Central memory CD8-positive, alpha-beta T cell (primary cell): ENCODE results near the gene POLR2L.

Experiments used
- ATAC-seq: fragments of 150-1000 bp; cut with Tn5 transposase; replicated peaks from 2 replicates; pipeline ENCODE4 v1.10.0; 2022; ENCODE audit warnings: mild to moderate bottlenecking, moderate FRiP score, moderate number of reproducible peaks; ENCODE audit not compliant: poor library complexity, severe bottlenecking; ENCODE audit errors: extremely low read depth
- DNase-seq, 2 donors: peaks; one replicate each; pipeline ENCODE4 v3.0.0; 2021; ENCODE audit warnings: low spot score in 2 of 2
- H3K27ac Mint-ChIP-seq: one replicate; pipeline ENCODE4 v1.8.0; 2022; ENCODE audit warnings: low read depth, mild to moderate bottlenecking, moderate library complexity, mixed read lengths
- H3K27me3 Mint-ChIP-seq: one replicate; pipeline ENCODE4 v1.8.0; 2022; ENCODE audit warnings: mixed read lengths
- H3K36me3 Mint-ChIP-seq: one replicate; pipeline ENCODE4 v1.8.0; 2022; ENCODE audit warnings: mild to moderate bottlenecking, moderate library complexity, mixed read lengths; ENCODE audit not compliant: insufficient read depth
- H3K4me1 Mint-ChIP-seq: one replicate; pipeline ENCODE4 v1.8.0; 2022; ENCODE audit warnings: mixed read lengths
- H3K4me3 Mint-ChIP-seq: one replicate; pipeline ENCODE4 v1.8.0; 2022; ENCODE audit warnings: mild to moderate bottlenecking, moderate library complexity, mixed read lengths
- H3K9me3 Mint-ChIP-seq: one replicate; pipeline ENCODE4 v1.8.0; 2022; ENCODE audit warnings: mixed read lengths

Gene POLR2L

DNA sequence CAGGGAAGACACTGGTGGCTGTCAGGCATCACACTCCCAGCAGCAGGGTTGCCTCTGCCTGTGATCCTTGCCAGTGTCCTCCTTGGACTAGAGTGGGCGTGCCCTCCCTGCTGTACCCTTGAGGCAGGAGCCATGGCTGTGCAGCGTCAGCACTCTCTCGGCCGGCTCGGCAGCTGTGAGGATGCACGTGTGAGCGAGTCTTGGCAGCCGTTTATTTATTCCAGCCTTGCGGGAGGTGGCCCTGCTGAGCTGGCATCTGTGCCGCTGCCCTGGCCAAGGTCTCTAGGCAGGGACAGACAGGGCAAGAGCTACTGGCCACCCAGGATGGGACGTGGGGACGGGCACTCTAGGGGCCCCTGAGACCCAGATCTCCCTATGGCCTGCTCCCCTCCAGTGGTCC, 34.2 kb upstream of the POLR2L start:
- Mint-ChIP-seq H3K4me1 (no peaks in the 10 kb centered on the region), H3K27ac (no peak overlapping the region), H3K36me3 (peaks cover 4% of the 10 kb centered on the region), H3K9me3 (no peaks in the 10 kb centered on the region), H3K4me3 (no peak overlapping the region), H3K27me3 (no peaks in the 10 kb centered on the region)
- no peak for DNase-seq
- ATAC-seq, result no peak

DNA sequence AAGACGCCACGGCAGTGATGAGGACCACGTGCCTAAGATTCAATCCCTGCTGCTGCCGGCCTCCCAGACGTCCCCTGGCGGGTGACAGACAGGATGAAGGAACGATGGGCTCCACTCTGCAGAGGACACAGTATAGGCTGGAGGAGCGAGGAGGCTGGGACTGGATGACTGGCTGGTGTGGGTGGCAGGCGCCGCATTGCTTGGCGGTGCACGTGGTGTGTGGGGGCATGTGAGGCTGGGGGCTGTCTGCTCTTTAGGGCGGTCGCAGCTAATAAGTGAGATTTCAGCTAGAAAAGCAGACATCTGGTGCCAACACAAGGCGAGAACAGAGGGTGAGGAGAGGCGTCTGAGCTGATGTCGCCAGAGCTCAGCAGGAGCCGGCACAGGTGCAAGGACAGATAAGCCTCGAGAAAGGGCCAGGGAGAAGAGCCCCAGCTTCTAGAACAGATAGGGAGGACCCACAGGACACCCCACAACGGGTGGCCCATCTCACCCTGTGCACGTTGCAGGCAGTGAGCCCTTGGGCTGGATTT, 33.5 kb upstream of the POLR2L start:
- no peak overlapping the region for H3K4me3 Mint-ChIP-seq
- no peaks in the 10 kb centered on the region for H3K4me1 Mint-ChIP-seq
- peak overlapping the region; percentile 60 for H3K27ac Mint-ChIP-seq
- no peaks in the 10 kb centered on the region for H3K27me3 Mint-ChIP-seq
- peaks cover 4% of the 10 kb centered on the region for H3K36me3 Mint-ChIP-seq
- no peak for ATAC-seq
- DNase-seq, result no peak
- H3K9me3 Mint-ChIP-seq, result no peaks in the 10 kb centered on the region

DNA sequence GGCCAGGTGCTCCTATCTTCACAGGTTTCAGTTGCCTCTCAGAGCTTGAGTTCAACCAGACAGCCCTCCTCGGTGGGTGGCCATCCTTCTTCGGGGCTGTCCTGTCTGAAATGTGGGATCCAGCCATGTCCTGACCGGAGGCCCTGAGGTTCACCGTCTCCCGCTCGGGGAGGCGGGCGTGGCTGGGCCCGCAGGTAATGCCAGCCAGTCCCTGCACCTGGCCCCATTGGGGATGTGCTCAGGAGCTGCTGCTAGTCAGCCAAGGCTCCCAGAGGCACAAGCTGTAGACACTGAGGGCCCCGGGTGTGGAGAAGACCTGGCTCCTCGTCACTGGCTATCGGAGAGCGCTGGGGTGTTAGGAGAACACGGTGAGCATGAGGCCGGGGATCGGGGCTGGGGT, 32.9 kb upstream of the POLR2L start:
- no peak for ATAC-seq
- no peaks in the 10 kb centered on the region for H3K27me3 Mint-ChIP-seq
- H3K27ac Mint-ChIP-seq, result peak overlapping the region; percentile 60
- H3K36me3 Mint-ChIP-seq, result peaks cover 2% of the 10 kb centered on the region
- no peaks in the 10 kb centered on the region for H3K4me1 Mint-ChIP-seq
- no peak for DNase-seq
- H3K4me3 Mint-ChIP-seq, result no peak overlapping the region
- no peaks in the 10 kb centered on the region for H3K9me3 Mint-ChIP-seq

DNA sequence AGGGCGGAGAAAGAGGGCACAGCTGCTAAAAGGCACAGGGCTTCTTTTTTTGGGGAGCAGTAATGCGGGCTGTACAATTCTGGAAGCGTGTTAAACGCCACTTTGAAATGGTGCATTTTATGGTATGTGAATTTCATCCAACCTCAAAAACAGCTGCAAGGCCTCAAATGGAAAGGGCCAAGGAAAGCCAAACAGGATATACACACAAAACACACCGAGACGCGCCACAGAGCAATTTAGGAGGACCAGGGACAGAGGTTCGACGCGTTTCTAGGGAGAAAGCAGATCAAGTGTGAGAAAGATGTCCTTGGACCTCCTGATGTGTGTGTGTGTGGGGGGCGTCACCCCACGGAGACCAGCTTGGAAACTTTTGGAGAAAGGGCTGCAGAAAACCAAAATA, 31.4 kb upstream of the POLR2L start:
- DNase-seq (no peak), ATAC-seq (no peak)
- Mint-ChIP-seq H3K4me1 (no peaks in the 10 kb centered on the region), H3K36me3 (peaks cover 2% of the 10 kb centered on the region), H3K9me3 (no peaks in the 10 kb centered on the region), H3K27me3 (no peaks in the 10 kb centered on the region), H3K4me3 (no peak overlapping the region), H3K27ac (no peak overlapping the region)

DNA sequence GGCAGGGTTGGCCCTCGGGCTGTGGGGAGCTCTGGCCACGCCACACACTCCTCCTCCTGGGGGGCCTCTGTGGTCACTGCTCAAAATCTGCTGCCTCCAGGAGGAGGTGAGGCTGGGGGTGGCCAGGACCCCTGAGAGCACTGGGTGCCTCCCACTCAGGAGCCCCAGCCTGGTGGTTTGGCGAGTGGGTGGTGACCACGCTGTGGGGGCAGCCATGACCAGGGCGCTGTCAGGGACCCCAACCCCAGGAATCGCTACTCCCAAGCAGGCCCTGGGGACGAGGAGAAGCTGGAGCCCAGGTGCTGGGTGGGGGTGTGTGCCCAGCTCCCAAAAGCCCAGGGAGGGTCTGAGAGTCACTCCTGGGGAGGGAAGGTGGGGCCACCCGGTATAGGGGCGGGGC, 30.5 kb upstream of the POLR2L start:
- no peaks in the 10 kb centered on the region for H3K9me3 Mint-ChIP-seq
- H3K27me3 Mint-ChIP-seq, result no peaks in the 10 kb centered on the region
- H3K4me1 Mint-ChIP-seq, result no peaks in the 10 kb centered on the region
- H3K4me3 Mint-ChIP-seq, result no peak overlapping the region
- no peak overlapping the region for H3K27ac Mint-ChIP-seq
- no peak for DNase-seq
- no peaks in the 10 kb centered on the region for H3K36me3 Mint-ChIP-seq
- ATAC-seq, result no peak

DNA sequence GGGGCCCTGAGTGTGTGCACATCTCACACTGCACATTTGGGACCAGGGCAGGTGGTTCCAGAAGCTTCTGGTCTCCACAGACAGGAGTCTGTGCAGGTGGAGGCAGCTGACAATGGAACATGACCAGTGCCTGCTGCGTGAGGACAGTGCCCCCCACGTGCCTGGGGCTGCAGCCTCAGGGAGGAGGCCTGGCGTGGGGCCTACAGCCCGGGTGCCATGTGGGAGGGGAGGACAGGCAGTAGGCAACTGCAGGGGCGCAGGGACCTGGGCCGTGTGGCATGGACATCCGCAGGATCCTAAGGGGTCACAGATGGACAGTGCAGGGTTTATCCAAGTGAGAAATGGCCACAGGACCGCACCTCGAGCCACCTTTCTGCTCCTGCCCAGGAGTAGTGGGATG, 29.1 kb upstream of the POLR2L start:
- H3K27me3 Mint-ChIP-seq, result no peaks in the 10 kb centered on the region
- no peak overlapping the region for H3K27ac Mint-ChIP-seq
- peaks cover 2% of the 10 kb centered on the region for H3K36me3 Mint-ChIP-seq
- no peak overlapping the region for H3K4me3 Mint-ChIP-seq
- no peaks in the 10 kb centered on the region for H3K4me1 Mint-ChIP-seq
- ATAC-seq, result no peak
- no peaks in the 10 kb centered on the region for H3K9me3 Mint-ChIP-seq
- DNase-seq, result no peak

DNA sequence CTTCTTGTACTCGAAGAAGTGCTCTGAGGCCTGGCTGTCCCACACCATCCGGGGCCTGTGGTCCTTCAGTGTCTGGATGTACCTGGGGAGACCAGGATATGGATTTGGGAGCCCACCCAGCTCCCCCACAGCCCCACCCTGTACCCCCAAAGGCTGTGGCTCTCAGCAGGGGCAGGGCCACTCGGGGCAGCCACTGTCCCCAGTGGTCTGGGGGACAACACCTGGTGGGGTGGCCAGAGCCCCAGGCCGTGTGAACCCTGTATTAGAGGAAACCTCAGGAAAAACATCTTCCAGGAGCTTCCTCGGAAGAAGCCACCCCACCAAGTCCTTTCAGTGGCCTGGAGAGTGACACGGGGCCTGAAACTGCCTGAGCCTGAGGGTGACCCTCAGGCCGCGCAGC, 28.1 kb upstream of the POLR2L start:
- H3K27me3 Mint-ChIP-seq, result no peaks in the 10 kb centered on the region
- no peaks in the 10 kb centered on the region for H3K9me3 Mint-ChIP-seq
- DNase-seq (no peak), ATAC-seq (no peak)
- H3K36me3 Mint-ChIP-seq, result peaks cover 2% of the 10 kb centered on the region
- no peaks in the 10 kb centered on the region for H3K4me1 Mint-ChIP-seq
- H3K27ac Mint-ChIP-seq, result no peak overlapping the region
- no peak overlapping the region for H3K4me3 Mint-ChIP-seq

DNA sequence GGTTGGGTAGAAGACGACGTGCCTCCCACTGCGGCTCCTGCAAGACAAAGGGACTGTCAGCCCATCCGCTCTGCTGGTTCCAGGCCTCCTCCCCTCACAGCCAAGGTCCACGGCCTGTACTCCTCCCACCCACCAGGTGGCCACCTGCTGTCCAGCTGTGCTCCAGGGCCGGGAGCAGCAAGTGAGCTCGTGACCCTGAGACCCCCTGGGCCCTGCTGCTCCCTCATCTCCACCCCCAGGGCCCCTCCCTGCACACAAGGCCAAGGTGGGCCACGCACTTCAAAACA, 27.7 kb upstream of the POLR2L start:
- Mint-ChIP-seq H3K36me3 (peaks cover 2% of the 10 kb centered on the region), H3K4me1 (no peaks in the 10 kb centered on the region), H3K9me3 (no peaks in the 10 kb centered on the region), H3K4me3 (no peak overlapping the region), H3K27me3 (no peaks in the 10 kb centered on the region), H3K27ac (no peak overlapping the region)
- DNase-seq (no peak), ATAC-seq (no peak)

DNA sequence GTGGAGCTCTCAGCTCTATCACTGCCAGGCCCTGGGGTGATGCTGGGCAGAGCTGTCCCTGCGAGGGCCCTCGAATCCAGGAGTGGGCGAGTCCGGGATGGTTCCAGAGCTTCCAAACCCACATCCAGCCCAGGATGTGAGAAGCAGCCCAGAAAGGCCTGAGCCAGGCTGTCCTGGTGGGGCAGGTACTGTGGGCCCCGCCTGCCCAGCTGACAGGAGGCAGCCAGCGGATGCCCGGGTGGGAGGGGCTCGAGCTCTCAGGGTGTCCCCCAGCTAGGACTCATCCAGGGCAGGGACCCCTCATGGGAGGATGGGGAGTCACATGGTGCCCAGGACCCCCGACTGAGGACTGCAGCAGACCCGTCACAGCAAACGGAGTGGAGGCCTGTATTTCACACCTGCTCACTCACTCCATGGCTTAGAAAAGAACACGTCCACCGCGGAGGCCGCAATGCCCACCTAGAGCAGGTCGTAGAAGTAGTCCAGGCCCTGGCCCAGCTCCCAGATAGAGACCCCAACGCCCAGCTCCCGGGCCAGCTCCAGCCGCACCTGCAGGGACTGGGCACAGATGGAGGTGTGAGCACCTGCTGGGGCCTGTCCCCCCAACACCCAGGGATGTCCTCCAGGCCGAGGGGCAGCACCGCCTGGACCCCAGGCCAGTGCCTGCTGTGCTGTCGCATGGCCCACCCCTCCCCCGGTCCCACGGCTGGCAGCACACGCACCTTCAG, 27.2 kb upstream of the POLR2L start:
- Mint-ChIP-seq H3K27me3 (no peaks in the 10 kb centered on the region), H3K4me1 (no peaks in the 10 kb centered on the region), H3K36me3 (peaks cover 2% of the 10 kb centered on the region), H3K4me3 (no peak overlapping the region), H3K9me3 (no peaks in the 10 kb centered on the region), H3K27ac (no peak overlapping the region)
- DNase-seq, result no peak
- ATAC-seq, result no peak

DNA sequence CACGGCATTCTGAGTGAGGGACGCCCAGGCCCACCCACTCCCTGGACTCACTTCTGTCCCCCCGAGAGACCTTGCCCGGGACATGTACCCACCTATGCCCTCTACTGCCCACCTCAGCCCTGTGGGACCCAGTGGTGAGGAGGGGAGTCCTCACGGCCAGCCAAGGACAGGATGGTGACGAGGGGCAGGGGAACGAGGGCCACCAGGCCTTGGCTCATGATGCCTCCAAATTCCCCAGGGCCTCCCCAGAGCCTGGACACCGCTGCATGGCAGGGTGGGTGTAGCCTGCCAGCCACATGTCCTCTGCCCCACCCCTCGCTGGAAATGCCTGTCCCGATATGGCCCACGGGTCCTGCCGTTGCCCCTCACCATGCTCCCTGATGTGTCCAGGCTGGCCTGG, 26.5 kb upstream of the POLR2L start:
- Mint-ChIP-seq H3K9me3 (no peaks in the 10 kb centered on the region), H3K27ac (no peak overlapping the region)

DNA sequence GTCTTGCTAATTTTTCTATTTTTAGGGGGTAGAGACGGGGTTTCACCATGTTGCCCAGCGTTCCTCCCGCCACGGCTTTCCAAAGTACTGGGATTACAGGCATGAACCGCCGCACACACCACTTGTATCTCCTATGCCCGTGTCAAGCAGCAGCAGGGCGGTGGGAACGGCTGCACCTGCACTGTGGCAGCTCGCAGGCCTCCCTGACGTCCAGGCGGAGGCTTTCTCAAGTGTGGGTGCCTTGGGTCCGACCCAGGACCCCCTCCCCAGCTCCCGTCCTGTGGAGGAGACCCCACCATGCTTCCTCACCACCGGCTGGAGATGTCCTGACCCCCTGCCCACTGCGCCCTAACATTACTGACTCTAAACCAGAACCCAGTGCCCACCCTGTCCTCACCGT, 26.1 kb upstream of the POLR2L start:
- H3K27ac Mint-ChIP-seq, result no peak overlapping the region
- ATAC-seq (no peak), DNase-seq (no peak)
- H3K9me3 Mint-ChIP-seq, result no peaks in the 10 kb centered on the region
- H3K27me3 Mint-ChIP-seq, result no peaks in the 10 kb centered on the region
- no peaks in the 10 kb centered on the region for H3K4me1 Mint-ChIP-seq
- H3K36me3 Mint-ChIP-seq, result peaks cover 4% of the 10 kb centered on the region
- no peak overlapping the region for H3K4me3 Mint-ChIP-seq

More for the DNA sequence above, 26.5 kb upstream of the POLR2L start:
- Mint-ChIP-seq H3K4me1 (no peaks in the 10 kb centered on the region), H3K4me3 (no peak overlapping the region), H3K36me3 (peaks cover 4% of the 10 kb centered on the region), H3K27me3 (no peaks in the 10 kb centered on the region)
- no peak for DNase-seq
- no peak for ATAC-seq

DNA sequence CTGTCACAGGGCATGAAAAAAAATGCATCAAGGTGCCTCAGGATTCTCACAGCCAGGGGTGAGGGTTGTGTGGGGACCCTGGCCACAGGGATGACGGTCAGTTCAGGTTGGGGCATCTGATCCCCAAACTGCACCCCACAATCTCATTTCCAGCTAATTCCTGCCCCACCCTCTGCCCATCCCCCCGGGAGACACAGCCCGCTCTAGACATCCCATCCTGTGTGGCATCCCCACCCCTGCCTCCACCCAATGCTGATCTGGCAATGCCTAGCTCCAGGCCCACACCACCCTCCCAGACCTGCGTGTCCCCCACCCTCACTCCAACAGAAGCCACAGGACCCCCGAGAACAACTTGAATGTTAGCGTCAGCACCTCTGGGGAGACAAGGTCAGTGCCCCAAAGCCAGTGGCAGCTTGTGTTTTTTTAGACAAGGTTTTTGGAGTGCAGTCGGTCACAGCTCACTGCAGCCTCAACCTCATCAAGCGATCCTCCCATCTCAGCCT, 25.6 kb upstream of the POLR2L start:
- no peak overlapping the region for H3K27ac Mint-ChIP-seq
- no peaks in the 10 kb centered on the region for H3K27me3 Mint-ChIP-seq
- H3K9me3 Mint-ChIP-seq, result no peaks in the 10 kb centered on the region
- DNase-seq (no peak), ATAC-seq (no peak)
- H3K36me3 Mint-ChIP-seq, result peaks cover 4% of the 10 kb centered on the region
- no peaks in the 10 kb centered on the region for H3K4me1 Mint-ChIP-seq
- H3K4me3 Mint-ChIP-seq, result no peak overlapping the region

DNA sequence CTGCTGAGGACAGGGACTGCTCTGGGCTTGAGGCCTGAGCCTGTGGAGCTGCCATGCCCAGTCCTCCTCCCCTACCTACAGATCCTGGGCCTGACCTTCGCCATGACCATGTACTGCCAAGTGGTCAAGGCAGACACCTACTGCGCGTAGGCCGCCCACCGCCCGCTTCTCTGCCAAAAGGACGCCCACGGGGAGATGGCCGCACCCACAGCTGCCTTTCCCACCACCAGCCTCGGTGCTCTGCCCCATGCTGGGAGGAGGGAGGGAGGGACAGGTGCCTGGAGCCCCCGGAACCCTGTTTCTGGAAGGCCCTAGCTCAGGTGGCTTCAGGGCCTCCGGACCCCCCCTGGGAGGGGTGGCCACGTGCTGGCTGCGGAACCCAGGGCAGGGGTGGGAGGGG, 24.2 kb upstream of the POLR2L start:
- H3K36me3 Mint-ChIP-seq, result peaks cover 4% of the 10 kb centered on the region

More for the DNA sequence above, 24.2 kb upstream of the POLR2L start:
- DNase-seq (no peak), ATAC-seq (no peak)
- H3K9me3 Mint-ChIP-seq, result no peaks in the 10 kb centered on the region
- H3K4me1 Mint-ChIP-seq, result no peaks in the 10 kb centered on the region
- no peaks in the 10 kb centered on the region for H3K27me3 Mint-ChIP-seq
- H3K27ac Mint-ChIP-seq, result peak overlapping the region; percentile 61
- H3K4me3 Mint-ChIP-seq, result no peak overlapping the region
